Endodermal cell (in vitro differentiated cells): ENCODE measurements around the gene B3GALNT2. TPM values are rescaled to one million over a fixed set of nuclear protein-coding genes. Genes with fewer than 3 reads are reported as not detected.

Source experiments
- DNase-seq: peaks from one replicate; pipeline ENCODE4 v3.0.0-alpha.2; 2017
- H3K27ac ChIP-seq: 2 replicates; pipeline ENCODE4 v1.5.1; 2013; ENCODE audit warnings: mild to moderate bottlenecking, low read depth, low read length, moderate library complexity
- H3K27me3 ChIP-seq: 2 replicates; pipeline ENCODE4 v1.6.1; 2013; ENCODE audit warnings: mild to moderate bottlenecking, low read length, moderate library complexity; ENCODE audit not compliant: insufficient read depth, control insufficient read depth, poor library complexity, severe bottlenecking
- H3K36me3 ChIP-seq: 2 replicates; pipeline ENCODE4 v1.7.0; 2013; ENCODE audit warnings: mild to moderate bottlenecking, low read length, moderate library complexity; ENCODE audit not compliant: control insufficient read depth, insufficient read depth
- H3K4me1 ChIP-seq: one replicate; pipeline ENCODE4 v1.7.0; 2013; ENCODE audit warnings: low read length; ENCODE audit not compliant: control insufficient read depth, insufficient read depth
- H3K4me3 ChIP-seq: 2 replicates; pipeline ENCODE4 v1.5.1; 2013; ENCODE audit warnings: mild to moderate bottlenecking, low read length, moderate library complexity
- H3K9ac ChIP-seq: 2 replicates; pipeline ENCODE4 v1.6.1; 2013; ENCODE audit warnings: mild to moderate bottlenecking, low read length, moderate library complexity; ENCODE audit not compliant: poor library complexity, severe bottlenecking; ENCODE audit errors: extremely low read depth
- H3K9me3 ChIP-seq: 2 replicates; pipeline ENCODE4 v1.6.1; 2013; ENCODE audit warnings: mild to moderate bottlenecking, low read length, moderate library complexity; ENCODE audit not compliant: control insufficient read depth
- H3K27ac Mint-ChIP-seq: 2 replicates; pipeline ENCODE4 v1.8.0; 2020; ENCODE audit warnings: mixed read lengths
- H3K27me3 Mint-ChIP-seq: 2 replicates; pipeline ENCODE4 v1.8.0; 2021; ENCODE audit warnings: mild to moderate bottlenecking, mixed read lengths; ENCODE audit not compliant: insufficient read depth
- H3K36me3 Mint-ChIP-seq: 2 replicates; pipeline ENCODE4 v1.8.0; 2020; ENCODE audit warnings: low read depth, mixed read lengths
- H3K4me1 Mint-ChIP-seq: 2 replicates; pipeline ENCODE4 v1.8.0; 2020; ENCODE audit warnings: mixed read lengths
- H3K4me3 Mint-ChIP-seq: 2 replicates; pipeline ENCODE4 v1.8.0; 2020; ENCODE audit warnings: mild to moderate bottlenecking, moderate library complexity, mixed read lengths
- H3K9me3 Mint-ChIP-seq: 2 replicates; pipeline ENCODE4 v1.8.0; 2020; ENCODE audit warnings: mild to moderate bottlenecking, mixed read lengths
- WGBS, 2 experiments: methylation state at CpG; one replicate each; pipeline versions ENCODE4 v1.1.5 to v1.1.7; 2013; ENCODE audit warnings: missing lambda C conversion rate in 2 of 2, mixed read lengths in 1 of 2; ENCODE audit not compliant: insufficient coverage in 1 of 2, insufficient read length in 1 of 2; 5-methylcytosine and 5-hydroxymethylcytosine counted together
- total RNA-seq, 2 donors: library from RNA; stranded (reverse); fragmentation: NEBNext Ultra II Directional in 1 of 2; extraction: Animal tissue kit (Norgen Biotek cat#: 25700) in 1 of 2; gene quantifications; 2 replicates in 1 of 2; 3 replicates in 1 of 2; pipeline ENCODE4 v1.2.1, GENCODE V29; 2021
- TF ChIP-seq, protein P1 (sequence below): fragments of 200-600 bp; sonication (generic); conservative IDR thresholded peaks from 2 replicates; pipeline ENCODE4 v1.5.0; 2021; ENCODE audit warnings: antibody characterized with exemption, mild to moderate bottlenecking

Gene B3GALNT2
- total RNA-seq, 2 donors from 2014 or later, result 33.0 to 34.3 TPM

DNA sequence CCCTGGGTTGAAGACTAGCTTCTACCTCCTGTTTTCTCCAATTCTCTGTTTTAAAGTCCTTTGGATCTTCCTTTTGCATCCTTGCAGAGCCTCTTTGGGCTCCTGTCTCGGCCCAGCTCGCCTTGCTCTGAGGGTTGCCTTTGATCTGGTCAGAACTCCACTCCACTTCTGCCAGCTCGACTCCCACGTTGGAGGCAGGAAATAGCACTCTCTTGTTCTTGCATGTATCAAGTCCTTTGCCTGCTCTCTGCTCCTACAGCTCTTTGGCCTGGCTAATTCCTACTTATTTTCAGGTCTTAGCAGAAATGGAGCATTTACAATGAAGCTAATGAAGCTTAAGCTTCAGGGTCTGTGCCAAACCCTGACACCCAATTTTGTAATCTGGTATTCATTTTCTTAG, 21.1 kb upstream of the B3GALNT2 start:
- Histone ChIP-seq H3K9ac (no peak overlapping the region), H3K27ac (no peak overlapping the region), H3K9me3 (no peaks in the 10 kb centered on the region), H3K4me3 (no peak overlapping the region), H3K27me3 (no peaks in the 10 kb centered on the region), H3K4me1 (no peaks in the 10 kb centered on the region), H3K36me3 (no peaks in the 10 kb centered on the region)
- 73 to 78% methylated on average over 4 of the region's 4 CpGs for WGBS, 2 experiments
- peaks cover 3% of the 10 kb centered on the region for H3K4me1 Mint-ChIP-seq
- no peak overlapping the region for H3K4me3 Mint-ChIP-seq
- H3K9me3 Mint-ChIP-seq, result no peaks in the 10 kb centered on the region
- TF ChIP-seq, protein P1, sequence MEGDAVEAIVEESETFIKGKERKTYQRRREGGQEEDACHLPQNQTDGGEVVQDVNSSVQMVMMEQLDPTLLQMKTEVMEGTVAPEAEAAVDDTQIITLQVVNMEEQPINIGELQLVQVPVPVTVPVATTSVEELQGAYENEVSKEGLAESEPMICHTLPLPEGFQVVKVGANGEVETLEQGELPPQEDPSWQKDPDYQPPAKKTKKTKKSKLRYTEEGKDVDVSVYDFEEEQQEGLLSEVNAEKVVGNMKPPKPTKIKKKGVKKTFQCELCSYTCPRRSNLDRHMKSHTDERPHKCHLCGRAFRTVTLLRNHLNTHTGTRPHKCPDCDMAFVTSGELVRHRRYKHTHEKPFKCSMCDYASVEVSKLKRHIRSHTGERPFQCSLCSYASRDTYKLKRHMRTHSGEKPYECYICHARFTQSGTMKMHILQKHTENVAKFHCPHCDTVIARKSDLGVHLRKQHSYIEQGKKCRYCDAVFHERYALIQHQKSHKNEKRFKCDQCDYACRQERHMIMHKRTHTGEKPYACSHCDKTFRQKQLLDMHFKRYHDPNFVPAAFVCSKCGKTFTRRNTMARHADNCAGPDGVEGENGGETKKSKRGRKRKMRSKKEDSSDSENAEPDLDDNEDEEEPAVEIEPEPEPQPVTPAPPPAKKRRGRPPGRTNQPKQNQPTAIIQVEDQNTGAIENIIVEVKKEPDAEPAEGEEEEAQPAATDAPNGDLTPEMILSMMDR, result no peak
- no peaks in the 10 kb centered on the region for H3K27me3 Mint-ChIP-seq
- no peak overlapping the region for H3K27ac Mint-ChIP-seq
- DNase-seq, result no peak
- no peaks in the 10 kb centered on the region for H3K36me3 Mint-ChIP-seq

DNA sequence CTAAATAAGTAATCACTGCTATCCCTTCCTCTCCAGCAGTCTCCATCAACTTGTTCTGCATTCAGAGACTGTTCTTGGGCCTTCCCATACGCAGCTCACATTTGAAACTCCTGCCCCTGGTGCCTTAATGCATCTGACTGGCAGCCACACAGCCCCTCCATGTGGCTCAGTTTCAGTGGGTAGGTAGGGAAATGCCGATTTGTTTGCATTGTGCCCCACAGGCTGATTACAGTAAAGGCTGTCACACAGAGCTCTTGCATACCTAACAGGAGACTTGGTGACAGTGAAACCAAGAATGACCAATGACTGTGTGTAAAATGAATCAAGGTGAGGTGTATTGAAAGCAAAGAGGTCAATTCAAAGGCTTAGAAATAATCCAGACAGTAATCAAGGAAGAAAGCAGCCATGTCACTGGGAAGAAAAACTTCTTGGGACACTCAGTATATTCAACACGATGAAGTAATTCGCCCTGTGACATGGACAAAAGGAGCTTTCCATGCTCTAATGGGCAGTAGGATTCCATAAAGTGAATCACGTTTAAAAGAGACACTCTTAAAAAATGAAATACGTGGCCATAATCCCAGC, 12.7 kb upstream of the B3GALNT2 start:
- 88% methylated on average over 6 of the region's 6 CpGs for WGBS, 2 experiments
- no peak overlapping the region for H3K4me3 Mint-ChIP-seq
- H3K4me1 Mint-ChIP-seq, result peaks cover 4% of the 10 kb centered on the region
- Histone ChIP-seq H3K36me3 (no peaks in the 10 kb centered on the region), H3K4me1 (peaks cover 2% of the 10 kb centered on the region), H3K9me3 (no peaks in the 10 kb centered on the region), H3K27me3 (no peaks in the 10 kb centered on the region), H3K4me3 (no peak overlapping the region), H3K27ac (no peak overlapping the region), H3K9ac (no peak overlapping the region)
- no peaks in the 10 kb centered on the region for H3K36me3 Mint-ChIP-seq
- no peak overlapping the region for H3K27ac Mint-ChIP-seq
- H3K27me3 Mint-ChIP-seq, result no peaks in the 10 kb centered on the region
- TF ChIP-seq, protein P1, result no peak
- DNase-seq, result peak; percentile 63
- no peaks in the 10 kb centered on the region for H3K9me3 Mint-ChIP-seq

DNA sequence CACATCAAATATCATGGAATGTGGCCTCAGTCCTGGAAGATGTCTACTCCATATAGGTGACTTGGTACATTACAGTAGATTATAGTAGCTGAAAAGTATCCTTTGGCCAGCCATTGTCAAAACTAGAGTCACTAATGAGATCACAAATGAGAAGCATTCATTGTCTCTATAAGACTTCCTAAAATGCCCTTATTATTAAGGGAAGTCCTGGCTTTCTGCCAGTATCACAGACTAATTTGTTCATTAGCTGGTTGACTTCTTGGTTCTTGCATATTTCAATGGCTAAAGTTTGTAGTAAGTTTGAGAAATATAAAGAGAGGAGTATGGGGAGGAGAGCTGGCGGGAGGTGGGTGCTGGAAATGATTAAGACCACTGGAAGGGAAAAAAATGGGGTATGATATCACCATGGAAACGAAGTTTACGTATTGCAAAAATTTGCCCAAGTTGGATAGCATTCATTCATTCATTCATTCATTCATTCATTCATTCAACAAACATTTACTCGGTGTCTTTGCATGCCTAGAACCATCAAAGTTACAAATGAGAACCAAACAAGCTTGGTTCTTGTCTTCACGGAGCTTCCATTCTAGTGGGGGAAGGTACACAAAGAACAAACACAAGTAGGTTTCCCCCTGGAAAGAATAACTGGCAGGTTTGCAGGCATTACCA, 11.7 kb upstream of the B3GALNT2 start:
- H3K4me3 Mint-ChIP-seq, result no peak overlapping the region
- TF ChIP-seq, protein P1, result no peak
- no peak overlapping the region for H3K27ac Mint-ChIP-seq
- no peak overlapping the region for H3K27ac ChIP-seq
- H3K4me1 ChIP-seq, result peaks cover 2% of the 10 kb centered on the region
- no peak overlapping the region for H3K9ac ChIP-seq
- H3K4me3 ChIP-seq, result no peak overlapping the region
- DNase-seq, result no peak
- no peaks in the 10 kb centered on the region for H3K27me3 Mint-ChIP-seq
- no peaks in the 10 kb centered on the region for H3K27me3 ChIP-seq
- 96 to 100% methylated on average over 2 to 5 of the region's 5 CpGs for WGBS, 2 experiments
- no peaks in the 10 kb centered on the region for H3K9me3 Mint-ChIP-seq
- H3K36me3 Mint-ChIP-seq, result no peaks in the 10 kb centered on the region
- H3K4me1 Mint-ChIP-seq, result peaks cover 4% of the 10 kb centered on the region
- H3K36me3 ChIP-seq, result no peaks in the 10 kb centered on the region
- no peaks in the 10 kb centered on the region for H3K9me3 ChIP-seq
